GM12892 (cell line): Measurements from ENCODE around the gene GNAT3.

ENCODE experiments used
- DNase-seq: peaks from one replicate; pipeline ENCODE4 v3.0.0; 2011; ENCODE audit not compliant: insufficient read length
- FAIRE-seq: peaks from 2 replicates; lab custom pipeline; 2011; peaks lifted over from hg19 to GRCh38; lab: Jason Lieb, UNC
- POLR2A ChIP-seq: IDR thresholded peaks from 2 replicates; pipeline ENCODE4 v1.6.1; 2011; ENCODE audit warnings: low read depth, low read length, control low read depth
- POLR2AphosphoS5 ChIP-seq: IDR thresholded peaks from 2 replicates; pipeline ENCODE4 v1.6.1; 2011; ENCODE audit warnings: low read depth, low read length, control low read depth
- TAF1 ChIP-seq: IDR thresholded peaks from 2 replicates; pipeline ENCODE4 v1.6.1; 2011; ENCODE audit warnings: low read depth, mild to moderate bottlenecking, control low read depth, low read length, borderline replicate concordance

Gene GNAT3

DNA sequence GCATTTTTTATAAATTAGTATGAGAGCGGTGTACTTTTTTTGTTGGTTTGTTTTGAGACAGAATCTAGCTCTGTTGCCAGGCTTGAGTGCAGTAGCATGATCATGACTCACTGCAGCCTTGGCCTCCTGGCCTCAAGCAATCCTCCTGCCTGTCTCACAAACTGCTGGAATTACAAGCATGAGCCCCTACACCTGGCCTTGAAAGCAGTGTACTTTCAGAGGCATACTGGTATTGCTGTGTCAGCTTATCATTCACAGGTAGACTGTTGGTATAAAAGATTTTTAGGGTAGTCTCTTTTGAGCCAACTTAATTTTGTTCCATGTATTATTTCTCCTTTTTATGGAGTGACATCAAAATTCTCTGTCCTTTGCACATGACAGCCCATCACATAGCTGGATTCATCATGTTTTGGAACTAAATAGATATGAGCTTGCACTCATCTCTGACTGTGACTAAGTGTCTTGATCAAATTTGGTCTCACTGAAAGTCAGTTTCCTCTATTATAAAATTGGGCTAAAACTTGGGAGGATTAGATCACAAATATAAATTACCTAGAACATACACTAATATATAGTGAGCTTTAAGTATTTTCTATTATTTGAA lies 12.4 kb downstream of the GNAT3 start:
- no peak for DNase-seq
- FAIRE-seq = no peak
- TF ChIP-seq POLR2AphosphoS5 (no peak), POLR2A (no peak), TAF1 (no peak)

DNA sequence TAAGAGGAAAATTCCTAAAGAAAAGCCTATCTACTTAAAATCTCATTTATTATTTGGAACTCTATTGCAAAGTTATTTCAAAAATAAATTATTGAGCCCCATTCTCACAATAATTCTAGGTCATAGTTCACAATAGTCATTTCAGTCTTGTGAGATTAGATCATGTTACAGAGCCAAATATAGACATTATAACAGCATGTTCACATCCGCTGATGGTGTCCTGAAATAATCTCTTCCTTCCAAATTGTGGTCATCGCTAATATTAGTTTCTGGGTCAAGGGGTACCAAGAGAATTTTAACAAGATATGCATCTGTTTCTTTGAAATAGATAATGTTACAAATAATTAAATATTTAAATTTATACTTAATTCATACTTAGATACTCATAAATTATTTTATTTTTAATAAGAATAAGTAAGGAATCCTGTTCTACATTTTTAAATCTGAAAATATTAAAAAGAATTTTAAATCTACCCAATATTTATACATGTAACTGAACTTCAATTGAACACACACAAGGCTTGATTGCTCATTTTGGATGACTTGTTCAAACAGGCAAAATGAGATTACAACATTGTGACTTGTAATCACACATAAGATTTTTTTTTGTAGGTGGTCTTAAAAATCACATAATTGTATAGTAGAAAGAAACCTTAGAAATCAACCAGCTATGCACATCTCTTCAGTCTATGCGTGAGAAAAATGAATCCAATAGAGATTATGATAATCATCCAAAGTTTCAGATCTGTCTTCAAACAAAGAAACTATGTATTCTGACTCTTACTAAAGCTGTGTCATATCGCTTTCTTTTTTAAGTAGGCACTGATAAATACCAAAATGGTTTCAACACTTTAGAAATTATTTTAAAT lies 13.1 kb downstream of the GNAT3 start:
- DNase-seq = no peak
- no peak for FAIRE-seq
- TF ChIP-seq TAF1 (no peak), POLR2A (no peak), POLR2AphosphoS5 (no peak)

DNA sequence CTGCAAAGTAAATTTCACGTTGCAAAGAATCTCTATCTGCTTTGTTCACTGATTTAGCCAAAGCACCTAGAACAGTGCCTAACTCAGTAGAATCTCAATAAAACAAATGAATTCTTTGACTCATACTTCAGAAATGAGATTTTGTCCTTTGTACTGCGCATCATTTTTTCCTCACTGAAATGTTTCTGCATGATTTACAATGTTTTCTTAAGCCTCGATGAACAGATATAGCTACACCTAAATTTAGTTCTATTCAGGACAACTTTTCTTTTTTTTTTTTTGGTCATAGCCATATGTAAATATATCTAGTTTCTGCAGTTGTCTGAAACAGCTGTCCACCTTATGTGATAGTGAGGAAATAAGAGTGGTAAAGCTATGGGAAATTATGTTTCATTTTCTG lies 15.3 kb downstream of the GNAT3 start:
- FAIRE-seq = no peak
- TF ChIP-seq TAF1 = no peak
- TF ChIP-seq POLR2AphosphoS5 = no peak
- TF ChIP-seq POLR2A = no peak
- DNase-seq = no peak

DNA sequence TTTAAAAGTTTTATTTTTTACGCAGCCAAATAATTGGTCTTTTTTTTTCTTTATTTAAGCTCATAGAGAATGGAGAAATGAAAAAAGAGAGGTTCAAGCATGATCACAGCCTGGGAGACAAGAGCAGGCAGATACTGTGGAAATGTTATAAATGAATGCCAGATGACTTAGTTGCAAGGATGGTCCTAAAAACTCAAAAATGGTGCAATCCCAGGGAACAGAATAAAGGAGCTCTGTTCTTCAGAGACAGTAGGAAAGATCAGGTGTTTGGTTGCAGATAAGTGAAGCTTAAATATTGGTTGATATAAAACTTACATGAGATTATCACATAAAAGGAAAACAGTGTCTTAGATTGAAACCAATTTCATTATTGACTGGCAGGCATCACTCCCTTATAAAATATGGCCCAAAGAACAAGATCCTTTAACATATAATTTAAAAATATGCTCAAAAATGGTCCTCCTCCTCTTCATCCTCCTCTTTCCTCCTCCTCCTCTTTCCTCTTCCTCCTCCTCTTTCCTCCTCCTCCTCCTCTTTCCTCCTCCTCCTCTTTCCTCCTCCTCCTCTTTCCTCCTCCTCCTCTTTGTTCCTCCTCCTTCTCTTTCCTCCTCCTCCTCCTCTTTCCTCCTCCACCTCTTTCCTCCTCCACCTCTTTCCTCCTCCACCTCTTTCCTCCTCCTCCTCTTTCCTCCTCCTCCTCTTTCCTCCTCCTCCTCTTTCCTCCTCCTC lies 18.6 kb downstream of the GNAT3 start:
- FAIRE-seq = no peak
- DNase-seq = no peak
- TF ChIP-seq POLR2AphosphoS5 = no peak
- TF ChIP-seq TAF1 = no peak
- no peak for TF ChIP-seq POLR2A

DNA sequence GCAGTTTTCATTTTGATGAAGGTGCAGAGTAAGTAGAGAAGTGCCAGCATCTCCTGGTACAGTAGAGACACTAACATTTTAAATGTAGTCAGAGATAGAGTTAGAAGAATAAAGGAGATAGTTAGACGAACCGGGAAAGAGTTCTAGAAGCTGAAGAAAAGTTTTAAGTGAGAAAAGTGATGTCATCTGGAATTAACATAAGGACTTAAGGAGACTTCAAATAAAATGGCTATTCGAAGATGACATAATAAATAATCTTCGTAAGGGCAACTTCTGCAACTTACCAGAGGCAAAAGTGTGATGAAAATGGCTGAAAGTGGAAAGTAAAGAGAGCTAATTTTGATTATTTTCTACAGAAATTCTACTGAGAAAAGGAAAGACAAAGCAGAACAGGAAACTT lies 20.4 kb downstream of the GNAT3 start:
- TF ChIP-seq TAF1 (no peak), POLR2AphosphoS5 (no peak), POLR2A (no peak)
- DNase-seq (no peak), FAIRE-seq (no peak)

DNA sequence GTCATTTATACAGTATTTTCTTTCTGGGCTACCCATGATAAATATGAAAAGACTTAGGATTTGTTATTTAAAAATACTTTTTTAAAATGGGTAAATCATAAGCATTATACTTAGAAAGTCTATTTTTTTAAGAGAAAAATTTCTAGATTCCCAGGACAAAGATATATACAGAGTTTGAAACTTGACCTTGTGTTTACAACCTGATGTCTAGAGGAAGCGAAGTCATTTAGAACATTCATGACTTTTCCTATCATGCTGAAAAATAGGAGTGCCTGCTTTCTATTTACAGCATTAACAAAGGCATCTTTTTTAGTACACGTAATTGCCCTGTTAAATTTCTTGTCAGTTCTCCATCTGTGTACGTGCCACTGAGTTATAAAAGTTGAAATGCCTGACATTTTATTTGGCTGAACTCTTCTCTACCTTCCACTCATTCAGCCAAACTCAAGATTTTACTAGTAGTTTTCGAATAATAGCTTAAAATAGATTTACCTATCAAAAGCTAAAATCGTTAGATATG lies 23.0 kb downstream of the GNAT3 start:
- TF ChIP-seq POLR2A (no peak), TAF1 (no peak), POLR2AphosphoS5 (no peak)
- FAIRE-seq (no peak), DNase-seq (no peak)

DNA sequence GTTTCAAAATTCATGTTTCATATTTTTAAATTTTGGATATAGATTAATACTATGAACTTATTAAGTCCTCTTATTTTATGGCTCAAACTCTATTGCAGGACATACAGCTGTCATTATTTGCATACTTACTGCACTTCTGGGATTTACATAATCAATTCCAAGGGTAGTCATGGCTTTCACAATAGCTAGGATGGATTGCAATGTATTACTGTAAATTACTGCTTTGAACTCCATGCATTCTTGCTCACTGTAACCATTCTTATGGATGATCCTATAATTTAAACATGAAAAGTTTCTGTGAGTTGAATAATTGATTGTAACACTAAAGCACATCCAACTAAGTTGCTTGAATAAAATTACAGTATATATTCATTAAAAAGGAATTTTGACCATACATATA lies 23.5 kb downstream of the GNAT3 start:
- DNase-seq (no peak), FAIRE-seq (no peak)
- TF ChIP-seq TAF1 = no peak
- TF ChIP-seq POLR2A = no peak
- no peak for TF ChIP-seq POLR2AphosphoS5

DNA sequence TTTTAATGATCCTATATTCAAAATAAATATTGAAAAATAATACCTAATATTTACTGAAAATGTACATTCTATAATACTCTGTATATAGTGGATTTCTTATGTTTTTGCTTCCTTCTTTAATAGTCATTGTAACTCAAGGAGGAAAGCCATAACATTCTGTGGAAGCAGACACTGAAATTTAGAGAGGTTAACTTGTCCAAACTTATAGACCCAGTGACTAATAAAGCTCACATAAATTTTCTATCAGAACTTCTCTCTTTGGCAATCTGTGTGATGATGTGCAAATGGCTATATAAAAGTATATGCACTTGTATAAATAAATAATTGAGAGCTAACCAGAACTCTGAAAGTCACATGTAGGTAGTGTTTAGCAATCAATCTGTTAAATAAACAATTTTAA lies 26.1 kb downstream of the GNAT3 start:
- FAIRE-seq (no peak), DNase-seq (no peak)
- TF ChIP-seq TAF1 (no peak), POLR2AphosphoS5 (no peak), POLR2A (no peak)

DNA sequence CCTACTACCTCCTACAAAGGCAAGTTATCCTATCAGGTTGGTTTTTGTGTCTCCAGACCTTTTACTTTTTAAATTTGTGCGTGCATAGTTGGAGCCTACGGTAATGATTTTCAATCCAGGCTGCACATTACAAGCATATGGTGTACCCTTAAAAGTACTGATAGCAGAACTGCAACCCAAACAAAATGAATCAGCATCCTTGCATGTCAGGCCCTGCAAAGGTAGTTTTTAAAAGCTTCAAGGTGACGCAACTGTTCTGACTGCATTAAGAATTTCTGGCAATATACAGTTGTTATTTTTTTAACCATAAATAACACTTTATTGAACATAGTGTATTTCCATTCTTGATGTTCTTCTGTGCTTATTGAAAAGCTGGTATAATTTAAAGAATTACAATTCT lies 28.9 kb downstream of the GNAT3 start:
- DNase-seq (no peak), FAIRE-seq (no peak)
- TF ChIP-seq POLR2AphosphoS5 (no peak), POLR2A (no peak), TAF1 (no peak)

DNA sequence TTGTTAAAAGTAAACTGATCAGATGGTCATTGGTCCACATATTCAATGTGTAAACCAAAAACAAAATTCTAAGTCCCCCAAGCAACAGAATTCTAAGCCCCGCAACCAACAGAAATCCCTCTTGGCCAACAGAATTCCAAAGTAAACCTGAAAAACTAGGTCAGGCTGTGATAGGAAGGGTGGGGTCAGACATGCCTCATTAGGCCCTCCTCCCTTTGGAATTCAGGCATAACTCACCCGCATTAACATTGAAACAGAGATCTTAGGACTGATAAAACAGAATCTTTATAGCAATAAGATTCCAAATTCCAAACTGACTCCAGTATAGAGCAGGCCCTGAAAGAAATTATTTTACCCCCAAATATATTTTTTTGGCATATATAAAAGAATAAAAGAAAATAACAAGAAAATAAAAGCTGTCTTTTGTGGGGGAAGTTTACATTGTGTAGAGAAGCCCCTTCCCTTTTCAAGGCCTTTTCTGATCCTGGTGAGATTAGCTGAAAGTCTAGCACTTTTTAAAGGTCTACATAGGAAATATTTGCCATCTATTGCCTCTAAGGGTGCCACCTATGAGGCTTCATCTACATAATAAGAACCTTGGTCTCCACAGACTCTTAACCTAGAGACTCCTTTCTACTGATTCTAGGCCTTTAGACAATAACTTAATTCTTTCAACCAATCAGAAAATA lies 30.5 kb downstream of the GNAT3 start:
- no peak for FAIRE-seq
- DNase-seq = no peak
- TF ChIP-seq TAF1 (no peak), POLR2AphosphoS5 (no peak), POLR2A (no peak)

DNA sequence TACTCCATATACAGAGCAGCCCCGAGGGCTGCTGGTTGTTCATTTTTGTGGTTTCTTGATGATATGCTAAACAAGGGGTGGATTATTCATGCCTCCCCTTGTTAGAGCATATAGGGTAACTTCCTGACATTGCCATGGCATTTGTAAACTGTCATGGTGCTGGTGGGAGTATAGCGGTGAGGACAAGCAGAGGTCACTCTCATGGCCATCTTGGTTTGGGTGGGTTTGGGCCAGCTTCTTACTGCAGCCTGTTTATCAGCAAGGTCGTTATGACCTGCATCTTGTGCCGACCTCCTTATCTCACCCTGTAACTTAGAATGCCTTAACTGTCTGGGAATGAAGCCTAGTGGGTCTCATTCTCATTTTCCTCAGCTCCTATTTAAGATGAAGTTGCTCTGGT lies 31.3 kb downstream of the GNAT3 start:
- TF ChIP-seq POLR2AphosphoS5 (no peak), POLR2A (no peak), TAF1 (no peak)
- no peak for FAIRE-seq
- DNase-seq = no peak
